GM23338 (cell line): Measurements from ENCODE around the gene L3MBTL4. TPM values are rescaled to one million over a fixed set of nuclear protein-coding genes. Genes with fewer than 3 reads are reported as not detected.

ENCODE experiments used
- ATAC-seq: fragments of 200-7000 bp; cut with Tn5 transposase; 3 replicates; pipeline ENCODE4 v1.9.1; 2020
- DNase-seq: peaks from one replicate; pipeline ENCODE4 v3.0.0-alpha.2; 2015; ENCODE audit warnings: low spot score
- H2AFZ ChIP-seq: fragments of 200-600 bp; sonication (generic); 2 replicates; pipeline ENCODE4 v1.8.0; 2016; ENCODE audit warnings: antibody characterized with exemption, mild to moderate bottlenecking, moderate library complexity
- H3F3A ChIP-seq: fragments of 200-600 bp; sonication (generic); replicated peaks from 2 replicates; pipeline ENCODE4 v1.8.0; 2017; ENCODE audit warnings: antibody characterized with exemption, mixed run types, low read depth
- H3K27ac ChIP-seq: fragments of 200-600 bp; sonication (generic); 2 replicates; pipeline ENCODE4 v1.6.1; 2016; ENCODE audit warnings: low read depth
- H3K27me3 ChIP-seq: fragments of 200-600 bp; sonication (generic); 2 replicates; pipeline ENCODE4 v1.8.0; 2016; ENCODE audit warnings: mild to moderate bottlenecking, mixed run types, moderate library complexity; ENCODE audit not compliant: insufficient read depth
- H3K36me3 ChIP-seq: fragments of 200-600 bp; sonication (generic); 2 replicates; pipeline ENCODE4 v1.8.0; 2016; ENCODE audit warnings: mild to moderate bottlenecking; ENCODE audit not compliant: insufficient read depth
- H3K4me1 ChIP-seq: fragments of 200-600 bp; sonication (generic); 2 replicates; pipeline ENCODE4 v1.8.0; 2016; ENCODE audit warnings: mild to moderate bottlenecking, moderate library complexity; ENCODE audit not compliant: insufficient read depth
- H3K4me2 ChIP-seq: fragments of 200-600 bp; sonication (generic); 2 replicates; pipeline ENCODE4 v1.7.1; 2017; ENCODE audit warnings: mixed run types
- H3K4me3 ChIP-seq: fragments of 200-600 bp; sonication (generic); 2 replicates; pipeline ENCODE4 v1.6.1; 2016; ENCODE audit warnings: mixed run types
- H3K79me2 ChIP-seq: fragments of 200-600 bp; sonication (generic); replicated peaks from 2 replicates; pipeline ENCODE4 v1.8.0; 2017; ENCODE audit warnings: mild to moderate bottlenecking; ENCODE audit not compliant: insufficient read depth
- H3K9me2 ChIP-seq: fragments of 200-600 bp; sonication (generic); 2 replicates; pipeline ENCODE4 v1.8.0; 2017; ENCODE audit not compliant: insufficient read depth
- H4K20me1 ChIP-seq: fragments of 200-600 bp; sonication (generic); replicated peaks from 2 replicates; pipeline ENCODE4 v1.8.0; 2017; ENCODE audit warnings: mild to moderate bottlenecking; ENCODE audit not compliant: insufficient read depth
- H3K27ac Mint-ChIP-seq: 2 replicates; pipeline ENCODE4 v1.8.0; 2020; ENCODE audit warnings: inconsistent platforms, mild to moderate bottlenecking, moderate library complexity, mixed read lengths
- H3K27me3 Mint-ChIP-seq: 3 replicates; pipeline ENCODE4 v1.8.0; 2022; ENCODE audit warnings: low read depth, mild to moderate bottlenecking, moderate library complexity, mixed read lengths, inconsistent platforms; ENCODE audit not compliant: insufficient read depth, poor library complexity
- H3K36me3 Mint-ChIP-seq: 3 replicates; pipeline ENCODE4 v1.8.0; 2021; ENCODE audit warnings: low read depth, mild to moderate bottlenecking, inconsistent platforms, moderate library complexity, mixed read lengths
- H3K4me1 Mint-ChIP-seq: 3 replicates; pipeline ENCODE4 v1.8.0; 2020; ENCODE audit warnings: mild to moderate bottlenecking, inconsistent platforms, mixed read lengths
- H3K4me3 Mint-ChIP-seq: 3 replicates; pipeline ENCODE4 v1.8.0; 2021; ENCODE audit warnings: moderate library complexity, mild to moderate bottlenecking, inconsistent platforms, mixed read lengths
- H3K9me3 Mint-ChIP-seq: 3 replicates; pipeline ENCODE4 v1.8.0; 2020; ENCODE audit warnings: moderate library complexity, mild to moderate bottlenecking, inconsistent platforms, mixed read lengths
- CREB1 ChIP-seq: fragments of 250-450 bp; sonication (Bioruptor Pico); IDR thresholded peaks from 2 replicates; pipeline ENCODE4 v1.5.0; 2020; ENCODE audit warnings: low read depth, mild to moderate bottlenecking, moderate library complexity
- EZH2phosphoT487 ChIP-seq: fragments of 200-600 bp; sonication (generic); IDR thresholded peaks from one replicate; pipeline ENCODE4 v1.8.1; 2018; ENCODE audit warnings: antibody characterized with exemption; ENCODE audit not compliant: unreplicated experiment
- JUNB ChIP-seq: IDR thresholded peaks from one replicate; pipeline ENCODE4 v1.6.1; 2016; ENCODE audit warnings: antibody characterized with exemption; ENCODE audit not compliant: unreplicated experiment
- NANOG ChIP-seq: IDR thresholded peaks from 2 replicates; pipeline ENCODE4 v1.6.1; 2016; ENCODE audit warnings: antibody characterized with exemption, borderline replicate concordance
- POLR2AphosphoS5 ChIP-seq: IDR thresholded peaks from 2 replicates; pipeline ENCODE4 v1.6.1; 2016; ENCODE audit warnings: antibody characterized with exemption, low read depth
- STAT1 ChIP-seq: IDR thresholded peaks from one replicate; pipeline ENCODE4 v1.6.1; 2016; ENCODE audit warnings: antibody characterized with exemption; ENCODE audit not compliant: unreplicated experiment
- ZNF114 ChIP-seq: fragments of 250-450 bp; sonication (Bioruptor Pico); IDR thresholded peaks from 2 replicates; pipeline ENCODE4 v1.5.0; 2020; ENCODE audit warnings: mild to moderate bottlenecking, moderate library complexity
- ZNF331 ChIP-seq: fragments of 250-450 bp; sonication (Bioruptor Pico); IDR thresholded peaks from 2 replicates; pipeline ENCODE4 v1.5.0; 2020; ENCODE audit warnings: low read depth, mild to moderate bottlenecking, moderate library complexity
- polyA plus RNA-seq: library from polyadenylated mRNA; unstranded; fragments of >200 nt; fragmentation: Nextera tagmentation; extraction: Ambion mirVana; gene quantifications from 2 replicates; pipeline ENCODE4 v1.2.1, GENCODE V29; 2016
- total RNA-seq: library from RNA; depleted of rRNA; stranded (reverse); fragments of >200 nt; shearing (Covaris generic); gene quantifications from 2 replicates; pipeline ENCODE4 v1.2.3, GENCODE V29; 2014
- TF ChIP-seq, protein P1 (sequence below): fragments of 250-450 bp; sonication (Bioruptor Pico); IDR thresholded peaks from 2 replicates; pipeline ENCODE4 v1.5.0; 2020; ENCODE audit warnings: mild to moderate bottlenecking, moderate library complexity
- TF ChIP-seq, protein P2 (sequence below): IDR thresholded peaks from 2 replicates; pipeline ENCODE4 v1.6.1; 2016; ENCODE audit warnings: antibody characterized with exemption
- TF ChIP-seq, protein P3 (sequence below), 2 experiments: fragments of 200-600 bp in 1 of 2; sonication (generic) in 1 of 2; conservative IDR thresholded peaks; 2 replicates each; pipeline versions ENCODE4 v1.5.1 to v1.6.1; 2016 to 2017; ENCODE audit warnings: antibody characterized with exemption in 2 of 2, low read depth in 2 of 2, mild to moderate bottlenecking in 2 of 2, moderate library complexity in 1 of 2
- TF ChIP-seq, protein P4 (sequence below): IDR thresholded peaks from one replicate; pipeline ENCODE4 v1.6.1; 2018; ENCODE audit warnings: antibody characterized with exemption; ENCODE audit not compliant: unreplicated experiment

The L3MBTL4 gene
- total and polyA plus RNA-seq, 2 experiments from 2014 or later, result 0.48 to 2.8 TPM

DNA sequence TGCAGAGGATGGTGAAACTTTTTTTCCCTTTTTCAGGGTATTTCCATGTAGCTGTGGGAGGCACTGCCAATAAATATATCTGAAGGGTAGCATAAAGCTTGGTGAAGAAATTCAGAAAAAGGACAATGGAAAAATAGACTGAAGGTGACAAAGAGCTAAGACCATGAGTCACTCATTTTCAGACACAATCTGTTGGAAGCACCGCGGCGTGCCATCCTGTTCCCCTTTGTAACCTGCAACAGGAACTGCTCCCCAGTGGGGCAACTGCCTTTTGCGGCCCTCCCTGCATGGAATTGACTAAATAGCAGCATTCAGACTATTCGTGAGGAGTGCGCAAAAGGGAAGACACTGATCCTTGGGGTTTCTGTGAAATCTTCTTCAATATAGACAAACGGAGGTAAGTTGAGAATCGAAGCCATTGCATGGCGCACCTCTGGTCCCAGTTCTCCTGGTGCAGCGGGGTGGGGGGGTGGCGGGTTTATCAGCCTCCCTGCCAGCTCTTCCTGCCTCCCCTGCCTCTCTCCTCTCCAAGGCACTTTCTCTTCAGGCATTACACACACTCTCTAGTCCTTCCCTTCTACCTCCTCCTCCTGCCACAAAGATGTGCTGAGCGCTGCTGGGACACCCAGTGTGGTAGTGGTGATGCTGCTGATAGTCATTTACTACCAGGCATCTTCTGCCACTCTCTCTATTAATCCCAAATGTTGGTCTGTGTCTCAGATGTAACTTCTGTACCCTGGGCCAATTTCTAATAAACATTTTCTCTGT is 393.2 kb downstream of the L3MBTL4 start:
- H3K27me3 Mint-ChIP-seq, result no peaks in the 10 kb centered on the region
- Histone ChIP-seq H3K27ac (no peak overlapping the region), H3F3A (no peaks in the 10 kb centered on the region), H3K9me2 (peaks cover 6% of the 10 kb centered on the region; the same call in 1 of the 2 replicates), H3K4me3 (no peak overlapping the region), H4K20me1 (no peaks in the 10 kb centered on the region), H3K27me3 (no peaks in the 10 kb centered on the region), H3K79me2 (no peaks in the 10 kb centered on the region), H3K36me3 (no peaks in the 10 kb centered on the region), H3K4me2 (no peak overlapping the region), H3K4me1 (peaks cover 14% of the 10 kb centered on the region; the same call in 1 of the 2 replicates), H2AFZ (no peak overlapping the region)
- no peaks in the 10 kb centered on the region for H3K36me3 Mint-ChIP-seq
- ATAC-seq (no peak), DNase-seq (no peak)
- no peak overlapping the region for H3K27ac Mint-ChIP-seq
- H3K4me1 Mint-ChIP-seq, result peaks cover 22% of the 10 kb centered on the region
- no peaks in the 10 kb centered on the region; the same call in 2 of the 3 replicates for H3K9me3 Mint-ChIP-seq
- TF ChIP-seq, protein P1, sequence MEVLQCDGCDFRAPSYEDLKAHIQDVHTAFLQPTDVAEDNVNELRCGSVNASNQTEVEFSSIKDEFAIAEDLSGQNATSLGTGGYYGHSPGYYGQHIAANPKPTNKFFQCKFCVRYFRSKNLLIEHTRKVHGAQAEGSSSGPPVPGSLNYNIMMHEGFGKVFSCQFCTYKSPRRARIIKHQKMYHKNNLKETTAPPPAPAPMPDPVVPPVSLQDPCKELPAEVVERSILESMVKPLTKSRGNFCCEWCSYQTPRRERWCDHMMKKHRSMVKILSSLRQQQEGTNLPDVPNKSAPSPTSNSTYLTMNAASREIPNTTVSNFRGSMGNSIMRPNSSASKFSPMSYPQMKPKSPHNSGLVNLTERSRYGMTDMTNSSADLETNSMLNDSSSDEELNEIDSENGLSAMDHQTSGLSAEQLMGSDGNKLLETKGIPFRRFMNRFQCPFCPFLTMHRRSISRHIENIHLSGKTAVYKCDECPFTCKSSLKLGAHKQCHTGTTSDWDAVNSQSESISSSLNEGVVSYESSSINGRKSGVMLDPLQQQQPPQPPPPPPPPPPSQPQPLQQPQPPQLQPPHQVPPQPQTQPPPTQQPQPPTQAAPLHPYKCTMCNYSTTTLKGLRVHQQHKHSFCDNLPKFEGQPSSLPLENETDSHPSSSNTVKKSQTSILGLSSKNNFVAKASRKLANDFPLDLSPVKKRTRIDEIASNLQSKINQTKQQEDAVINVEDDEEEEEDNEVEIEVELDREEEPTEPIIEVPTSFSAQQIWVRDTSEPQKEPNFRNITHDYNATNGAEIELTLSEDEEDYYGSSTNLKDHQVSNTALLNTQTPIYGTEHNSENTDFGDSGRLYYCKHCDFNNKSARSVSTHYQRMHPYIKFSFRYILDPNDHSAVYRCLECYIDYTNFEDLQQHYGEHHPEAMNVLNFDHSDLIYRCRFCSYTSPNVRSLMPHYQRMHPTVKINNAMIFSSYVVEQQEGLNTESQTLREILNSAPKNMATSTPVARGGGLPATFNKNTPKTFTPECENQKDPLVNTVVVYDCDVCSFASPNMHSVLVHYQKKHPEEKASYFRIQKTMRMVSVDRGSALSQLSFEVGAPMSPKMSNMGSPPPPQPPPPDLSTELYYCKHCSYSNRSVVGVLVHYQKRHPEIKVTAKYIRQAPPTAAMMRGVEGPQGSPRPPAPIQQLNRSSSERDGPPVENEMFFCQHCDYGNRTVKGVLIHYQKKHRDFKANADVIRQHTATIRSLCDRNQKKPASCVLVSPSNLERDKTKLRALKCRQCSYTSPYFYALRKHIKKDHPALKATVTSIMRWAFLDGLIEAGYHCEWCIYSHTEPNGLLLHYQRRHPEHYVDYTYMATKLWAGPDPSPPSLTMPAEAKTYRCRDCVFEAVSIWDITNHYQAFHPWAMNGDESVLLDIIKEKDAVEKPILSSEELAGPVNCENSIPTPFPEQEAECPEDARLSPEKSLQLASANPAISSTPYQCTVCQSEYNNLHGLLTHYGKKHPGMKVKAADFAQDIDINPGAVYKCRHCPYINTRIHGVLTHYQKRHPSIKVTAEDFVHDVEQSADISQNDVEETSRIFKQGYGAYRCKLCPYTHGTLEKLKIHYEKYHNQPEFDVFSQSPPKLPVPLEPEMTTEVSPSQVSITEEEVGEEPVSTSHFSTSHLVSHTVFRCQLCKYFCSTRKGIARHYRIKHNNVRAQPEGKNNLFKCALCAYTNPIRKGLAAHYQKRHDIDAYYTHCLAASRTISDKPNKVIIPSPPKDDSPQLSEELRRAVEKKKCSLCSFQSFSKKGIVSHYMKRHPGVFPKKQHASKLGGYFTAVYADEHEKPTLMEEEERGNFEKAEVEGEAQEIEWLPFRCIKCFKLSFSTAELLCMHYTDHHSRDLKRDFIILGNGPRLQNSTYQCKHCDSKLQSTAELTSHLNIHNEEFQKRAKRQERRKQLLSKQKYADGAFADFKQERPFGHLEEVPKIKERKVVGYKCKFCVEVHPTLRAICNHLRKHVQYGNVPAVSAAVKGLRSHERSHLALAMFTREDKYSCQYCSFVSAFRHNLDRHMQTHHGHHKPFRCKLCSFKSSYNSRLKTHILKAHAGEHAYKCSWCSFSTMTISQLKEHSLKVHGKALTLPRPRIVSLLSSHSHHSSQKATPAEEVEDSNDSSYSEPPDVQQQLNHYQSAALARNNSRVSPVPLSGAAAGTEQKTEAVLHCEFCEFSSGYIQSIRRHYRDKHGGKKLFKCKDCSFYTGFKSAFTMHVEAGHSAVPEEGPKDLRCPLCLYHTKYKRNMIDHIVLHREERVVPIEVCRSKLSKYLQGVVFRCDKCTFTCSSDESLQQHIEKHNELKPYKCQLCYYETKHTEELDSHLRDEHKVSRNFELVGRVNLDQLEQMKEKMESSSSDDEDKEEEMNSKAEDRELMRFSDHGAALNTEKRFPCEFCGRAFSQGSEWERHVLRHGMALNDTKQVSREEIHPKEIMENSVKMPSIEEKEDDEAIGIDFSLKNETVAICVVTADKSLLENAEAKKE, result no peak
- no peak for TF ChIP-seq POLR2AphosphoS5
- TF ChIP-seq, protein P2, sequence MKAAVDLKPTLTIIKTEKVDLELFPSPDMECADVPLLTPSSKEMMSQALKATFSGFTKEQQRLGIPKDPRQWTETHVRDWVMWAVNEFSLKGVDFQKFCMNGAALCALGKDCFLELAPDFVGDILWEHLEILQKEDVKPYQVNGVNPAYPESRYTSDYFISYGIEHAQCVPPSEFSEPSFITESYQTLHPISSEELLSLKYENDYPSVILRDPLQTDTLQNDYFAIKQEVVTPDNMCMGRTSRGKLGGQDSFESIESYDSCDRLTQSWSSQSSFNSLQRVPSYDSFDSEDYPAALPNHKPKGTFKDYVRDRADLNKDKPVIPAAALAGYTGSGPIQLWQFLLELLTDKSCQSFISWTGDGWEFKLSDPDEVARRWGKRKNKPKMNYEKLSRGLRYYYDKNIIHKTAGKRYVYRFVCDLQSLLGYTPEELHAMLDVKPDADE, result no peak
- TF ChIP-seq, protein P3, sequence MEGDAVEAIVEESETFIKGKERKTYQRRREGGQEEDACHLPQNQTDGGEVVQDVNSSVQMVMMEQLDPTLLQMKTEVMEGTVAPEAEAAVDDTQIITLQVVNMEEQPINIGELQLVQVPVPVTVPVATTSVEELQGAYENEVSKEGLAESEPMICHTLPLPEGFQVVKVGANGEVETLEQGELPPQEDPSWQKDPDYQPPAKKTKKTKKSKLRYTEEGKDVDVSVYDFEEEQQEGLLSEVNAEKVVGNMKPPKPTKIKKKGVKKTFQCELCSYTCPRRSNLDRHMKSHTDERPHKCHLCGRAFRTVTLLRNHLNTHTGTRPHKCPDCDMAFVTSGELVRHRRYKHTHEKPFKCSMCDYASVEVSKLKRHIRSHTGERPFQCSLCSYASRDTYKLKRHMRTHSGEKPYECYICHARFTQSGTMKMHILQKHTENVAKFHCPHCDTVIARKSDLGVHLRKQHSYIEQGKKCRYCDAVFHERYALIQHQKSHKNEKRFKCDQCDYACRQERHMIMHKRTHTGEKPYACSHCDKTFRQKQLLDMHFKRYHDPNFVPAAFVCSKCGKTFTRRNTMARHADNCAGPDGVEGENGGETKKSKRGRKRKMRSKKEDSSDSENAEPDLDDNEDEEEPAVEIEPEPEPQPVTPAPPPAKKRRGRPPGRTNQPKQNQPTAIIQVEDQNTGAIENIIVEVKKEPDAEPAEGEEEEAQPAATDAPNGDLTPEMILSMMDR (conservative IDR thresholded peaks at IDR 0.05; ENCODE audit: low read depth in 2 of 2), result no peak
- TF ChIP-seq ZNF114 (CRISPR knock-in tag), result no peak
- TF ChIP-seq CREB1 (CRISPR knock-in tag), result no peak
- no peak for TF ChIP-seq EZH2phosphoT487
- no peak for TF ChIP-seq NANOG
- TF ChIP-seq, protein P4, sequence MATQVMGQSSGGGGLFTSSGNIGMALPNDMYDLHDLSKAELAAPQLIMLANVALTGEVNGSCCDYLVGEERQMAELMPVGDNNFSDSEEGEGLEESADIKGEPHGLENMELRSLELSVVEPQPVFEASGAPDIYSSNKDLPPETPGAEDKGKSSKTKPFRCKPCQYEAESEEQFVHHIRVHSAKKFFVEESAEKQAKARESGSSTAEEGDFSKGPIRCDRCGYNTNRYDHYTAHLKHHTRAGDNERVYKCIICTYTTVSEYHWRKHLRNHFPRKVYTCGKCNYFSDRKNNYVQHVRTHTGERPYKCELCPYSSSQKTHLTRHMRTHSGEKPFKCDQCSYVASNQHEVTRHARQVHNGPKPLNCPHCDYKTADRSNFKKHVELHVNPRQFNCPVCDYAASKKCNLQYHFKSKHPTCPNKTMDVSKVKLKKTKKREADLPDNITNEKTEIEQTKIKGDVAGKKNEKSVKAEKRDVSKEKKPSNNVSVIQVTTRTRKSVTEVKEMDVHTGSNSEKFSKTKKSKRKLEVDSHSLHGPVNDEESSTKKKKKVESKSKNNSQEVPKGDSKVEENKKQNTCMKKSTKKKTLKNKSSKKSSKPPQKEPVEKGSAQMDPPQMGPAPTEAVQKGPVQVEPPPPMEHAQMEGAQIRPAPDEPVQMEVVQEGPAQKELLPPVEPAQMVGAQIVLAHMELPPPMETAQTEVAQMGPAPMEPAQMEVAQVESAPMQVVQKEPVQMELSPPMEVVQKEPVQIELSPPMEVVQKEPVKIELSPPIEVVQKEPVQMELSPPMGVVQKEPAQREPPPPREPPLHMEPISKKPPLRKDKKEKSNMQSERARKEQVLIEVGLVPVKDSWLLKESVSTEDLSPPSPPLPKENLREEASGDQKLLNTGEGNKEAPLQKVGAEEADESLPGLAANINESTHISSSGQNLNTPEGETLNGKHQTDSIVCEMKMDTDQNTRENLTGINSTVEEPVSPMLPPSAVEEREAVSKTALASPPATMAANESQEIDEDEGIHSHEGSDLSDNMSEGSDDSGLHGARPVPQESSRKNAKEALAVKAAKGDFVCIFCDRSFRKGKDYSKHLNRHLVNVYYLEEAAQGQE, result no peak
- TF ChIP-seq ZNF331 (CRISPR knock-in tag), result no peak
- TF ChIP-seq JUNB, result no peak
- TF ChIP-seq STAT1, result no peak
- no peak overlapping the region for H3K4me3 Mint-ChIP-seq
